ENCODE results near the gene GATC. TPM values are rescaled to one million over a fixed set of nuclear protein-coding genes. Genes with fewer than 3 reads are reported as not detected.

Gene GATC
- total and polyA plus RNA-seq, 2 donors (not counting 1 experiment from before 2014, with no cell fraction given) = 15.0 to 26.0 TPM

DNA sequence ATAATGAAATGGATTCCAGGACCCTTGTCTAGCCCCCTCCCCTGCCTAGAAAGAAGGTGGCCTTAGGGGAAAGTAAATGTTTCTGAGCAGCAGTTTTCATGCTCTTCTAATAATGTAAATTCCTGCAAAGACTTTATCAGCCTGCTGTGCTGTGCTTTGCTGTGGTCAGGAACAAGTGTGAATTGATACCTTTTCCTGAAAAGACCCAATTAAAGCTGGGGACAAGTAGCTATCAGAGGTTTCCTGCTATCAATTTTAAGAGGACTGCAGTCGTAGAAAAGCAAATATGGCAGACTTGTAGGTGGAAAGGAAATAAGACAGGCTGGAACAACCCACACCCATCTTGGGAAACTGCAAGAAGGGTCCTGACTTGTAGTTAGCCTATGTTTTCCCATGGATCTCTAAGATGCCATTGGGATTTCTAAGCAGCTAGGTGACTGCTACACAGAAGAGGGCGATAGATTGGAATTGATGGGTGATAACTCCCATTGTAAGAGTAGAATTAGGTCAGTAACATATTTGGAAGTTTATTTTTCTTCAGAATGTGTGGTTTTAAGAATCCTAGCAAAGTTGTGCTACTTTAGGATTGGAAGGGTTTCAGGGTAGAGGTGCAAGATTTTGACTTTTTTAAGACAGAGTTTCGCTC, 52.7 kb downstream of the GATC start:
- Histone ChIP-seq H3K4me1 (ENCODE audit: control insufficient read depth in 2 of 2, insufficient read depth in 2 of 2, low read length in 2 of 2) (peaks cover 17% of the 10 kb centered on the region in 2 donors), H3K36me3 (replicated peaks in 1 of 2; ENCODE audit: control extremely low read depth in 1 of 2, control insufficient read depth in 1 of 2, extremely low read depth in 1 of 2, insufficient read depth in 2 of 2, low read length in 1 of 2) (peaks cover 0 to 18% of the 10 kb centered on the region in 2 experiments), H3K9ac (ENCODE audit: low read length) (no peak overlapping the region), H3K27me3 (replicated peaks in 1 of 4; ENCODE audit: control extremely low read depth in 1 of 4, control insufficient read depth in 3 of 4, insufficient read depth in 4 of 4, low read length in 3 of 4) (no peaks in the 10 kb centered on the region), H3K27ac (ENCODE audit: low read length in 2 of 2) (peak overlapping the region in 1 of 2 donors; percentile 18), H4K20me1 (ENCODE audit: control insufficient read depth, insufficient read depth, low read length, poor library complexity, severe bottlenecking) (peaks cover 20% of the 10 kb centered on the region), H2AFZ (ENCODE audit: insufficient read depth, low read depth, low read length, poor library complexity, severe bottlenecking) (no peak overlapping the region), H3K4me2 (replicated peaks; ENCODE audit: low read depth, low read length, poor library complexity, severe bottlenecking) (no peak overlapping the region), H3K79me2 (ENCODE audit: control insufficient read depth, insufficient read depth, low read length) (peaks cover 24% of the 10 kb centered on the region), H3K9me3 (ENCODE audit: control extremely low read depth in 1 of 3, control insufficient read depth in 2 of 3, insufficient read depth in 1 of 3, low read length in 2 of 3) (no peaks in the 10 kb centered on the region), H3K4me3 (ENCODE audit: control extremely low read depth in 1 of 5, extremely low read depth in 1 of 5, insufficient read depth in 1 of 5, low read depth in 2 of 5, low read length in 4 of 5) (no peak overlapping the region)
- no peak for TF ChIP-seq EZH2 (IDR thresholded peaks at IDR 0.05; ENCODE audit: borderline replicate concordance, insufficient read depth, low read depth, low read length, poor library complexity, severe bottlenecking)
- no peak for TF ChIP-seq CTCF (IDR thresholded peaks at IDR 0.05)
- POLR2A ChIA-PET = interaction anchor here (0.8 kb wide), 1 partner anchor 16 kb away, joined by 4 read pairs; no protein-coding TSS in a partner anchor
- intact Hi-C loops (cut with micrococcal nuclease) = loop anchor here (5.0 kb wide), 1 partner anchor 83 kb away; the partner anchor contains the start of gene POP5
- ATAC-seq (ENCODE audit: low read depth) (no peak), DNase-seq (no peak)
- Mint-ChIP-seq H3K9me3 (ENCODE audit: insufficient read depth) (no peaks in the 10 kb centered on the region), H3K27me3 (no peaks in the 10 kb centered on the region), H3K4me1 (peaks cover 28% of the 10 kb centered on the region), H3K27ac (no peak overlapping the region), H3K4me3 (no peak overlapping the region)
- CTCF ChIA-PET = interaction anchor here (1.4 kb wide), 2 partner anchors 31 to 59 kb away, joined by 3 to 4 read pairs; no protein-coding TSS in a partner anchor
- WGBS (ENCODE audit: insufficient coverage) = 95% methylated on average over 3 of the region's 3 CpGs

- ChIA-PET CTCF (interaction anchor here (0.7 to 1.1 kb wide), 3 partner anchors 32 to 64 kb away, joined by 3 read pairs; no protein-coding TSS in a partner anchor), POLR2A (no interaction called here)
- Histone ChIP-seq H2AFZ (ENCODE audit: insufficient read depth, low read depth, low read length, poor library complexity, severe bottlenecking) (no peak overlapping the region), H3K4me1 (ENCODE audit: control insufficient read depth in 2 of 2, insufficient read depth in 2 of 2, low read length in 2 of 2) (peaks cover 11% of the 10 kb centered on the region in 2 donors), H3K9me3 (ENCODE audit: control extremely low read depth in 1 of 3, control insufficient read depth in 2 of 3, insufficient read depth in 1 of 3, low read length in 2 of 3) (no peaks in the 10 kb centered on the region), H3K9ac (ENCODE audit: low read length) (no peak overlapping the region), H3K36me3 (replicated peaks in 1 of 2; ENCODE audit: control extremely low read depth in 1 of 2, control insufficient read depth in 1 of 2, extremely low read depth in 1 of 2, insufficient read depth in 2 of 2, low read length in 1 of 2) (peaks cover 0 to 27% of the 10 kb centered on the region in 2 experiments), H3K27me3 (replicated peaks in 1 of 4; ENCODE audit: control extremely low read depth in 1 of 4, control insufficient read depth in 3 of 4, insufficient read depth in 4 of 4, low read length in 3 of 4) (no peaks in the 10 kb centered on the region), H3K4me2 (replicated peaks; ENCODE audit: low read depth, low read length, poor library complexity, severe bottlenecking) (no peak overlapping the region), H4K20me1 (ENCODE audit: control insufficient read depth, insufficient read depth, low read length, poor library complexity, severe bottlenecking) (peaks cover 20% of the 10 kb centered on the region), H3K27ac (ENCODE audit: low read length in 2 of 2) (no peak overlapping the region), H3K4me3 (ENCODE audit: control extremely low read depth in 1 of 5, extremely low read depth in 1 of 5, insufficient read depth in 1 of 5, low read depth in 2 of 5, low read length in 4 of 5) (no peak overlapping the region), H3K79me2 (ENCODE audit: control insufficient read depth, insufficient read depth, low read length) (peaks cover 17% of the 10 kb centered on the region)
- no peaks in the 10 kb centered on the region for H3K9me3 Mint-ChIP-seq (ENCODE audit: insufficient read depth)
- peaks cover 21% of the 10 kb centered on the region for H3K4me1 Mint-ChIP-seq
- no peak for ATAC-seq (ENCODE audit: low read depth)
- intact Hi-C loops (cut with micrococcal nuclease) = no loop called here
- no peaks in the 10 kb centered on the region for H3K27me3 Mint-ChIP-seq
- H3K4me3 Mint-ChIP-seq = no peak overlapping the region
- TF ChIP-seq EZH2 (IDR thresholded peaks at IDR 0.05; ENCODE audit: borderline replicate concordance, insufficient read depth, low read depth, low read length, poor library complexity, severe bottlenecking) (no peak), CTCF (IDR thresholded peaks at IDR 0.05) (no peak)
- DNase-seq = no peak
- H3K27ac Mint-ChIP-seq = no peak overlapping the region
- no CpG with 5 or more reads among the region's 1 CpG for WGBS (ENCODE audit: insufficient coverage)
Measured at GRCh38 chr12:120500581-120500980, 54.3 kb downstream of the GATC start.
